GM19438 (cell line): Measurements from ENCODE around the gene APCDD1.

Experiments used
- ATAC-seq: cut with Tn5 transposase; IDR thresholded peaks from one replicate; pipeline ENCODE4 v1.9.1; 2021; ENCODE audit warnings: low read depth; ENCODE audit not compliant: unreplicated experiment

Gene APCDD1

GRCh38 chr18:10430677-10431076, 23.8 kb upstream of the APCDD1 start:
- no peak for ATAC-seq

- ATAC-seq: no peak
Measured at GRCh38 chr18:10431680-10432079, 22.8 kb upstream of the APCDD1 start.

GRCh38 chr18:10432781-10433180, 21.7 kb upstream of the APCDD1 start:
- no peak for ATAC-seq

- ATAC-seq: no peak
Measured at GRCh38 chr18:10436160-10436559, 18.3 kb upstream of the APCDD1 start.

- no peak for ATAC-seq
Measured at GRCh38 chr18:10437837-10438236, 16.6 kb upstream of the APCDD1 start.

- ATAC-seq: no peak
Measured at GRCh38 chr18:10439898-10440297, 14.5 kb upstream of the APCDD1 start.

GRCh38 chr18:10440884-10441283, 13.6 kb upstream of the APCDD1 start:
- no peak for ATAC-seq

GRCh38 chr18:10441472-10441871, 13.0 kb upstream of the APCDD1 start:
- ATAC-seq: no peak

GRCh38 chr18:10442551-10442971, 11.9 kb upstream of the APCDD1 start:
- ATAC-seq: no peak

- ATAC-seq: no peak
Measured at GRCh38 chr18:10443001-10443400, 11.4 kb upstream of the APCDD1 start.

GRCh38 chr18:10444314-10445006, 10.0 kb upstream of the APCDD1 start:
- ATAC-seq: no peak

GRCh38 chr18:10449396-10449795, 5.0 kb upstream of the APCDD1 start:
- ATAC-seq: no peak

GRCh38 chr18:10450986-10451385, 3.4 kb upstream of the APCDD1 start:
- ATAC-seq: no peak

- ATAC-seq: no peak
Measured at GRCh38 chr18:10453261-10453805, 1.1 kb upstream of the APCDD1 start.

GRCh38 chr18:10454681-10455557, 484 bp downstream of the APCDD1 start:
- no peak for ATAC-seq

GRCh38 chr18:10455726-10456453, 1.5 kb downstream of the APCDD1 start:
- ATAC-seq: no peak

- ATAC-seq: no peak
Measured at GRCh38 chr18:10456718-10457117, 2.3 kb downstream of the APCDD1 start.

GRCh38 chr18:10457128-10457527, 2.7 kb downstream of the APCDD1 start:
- no peak for ATAC-seq

GRCh38 chr18:10457767-10458166, 3.3 kb downstream of the APCDD1 start:
- ATAC-seq: no peak

GRCh38 chr18:10458691-10459090, 4.3 kb downstream of the APCDD1 start:
- ATAC-seq: no peak

GRCh38 chr18:10459587-10459986, 5.2 kb downstream of the APCDD1 start:
- no peak for ATAC-seq
